UCSD-AML1 (cell line): Measurements from ENCODE around the gene KIR2DL3.
"Not testable (repeated sequence)": the region's sequence is repeated elsewhere in the genome, so short reads cannot be mapped to it uniquely, and the experiment has no call there.

Experiments
- DNase-seq: peaks from one replicate; lab custom pipeline; 2025; ENCODE audit not compliant: unreplicated experiment; lab: John Stamatoyannopoulos, UW

Gene KIR2DL3

GRCh38 chr19:54741950-54742349 lies 3.6 kb downstream of the KIR2DL3 start:
- not testable (repeated sequence) for DNase-seq

GRCh38 chr19:54744080-54744479 lies 5.8 kb downstream of the KIR2DL3 start:
- DNase-seq, result not testable (repeated sequence)

DNA sequence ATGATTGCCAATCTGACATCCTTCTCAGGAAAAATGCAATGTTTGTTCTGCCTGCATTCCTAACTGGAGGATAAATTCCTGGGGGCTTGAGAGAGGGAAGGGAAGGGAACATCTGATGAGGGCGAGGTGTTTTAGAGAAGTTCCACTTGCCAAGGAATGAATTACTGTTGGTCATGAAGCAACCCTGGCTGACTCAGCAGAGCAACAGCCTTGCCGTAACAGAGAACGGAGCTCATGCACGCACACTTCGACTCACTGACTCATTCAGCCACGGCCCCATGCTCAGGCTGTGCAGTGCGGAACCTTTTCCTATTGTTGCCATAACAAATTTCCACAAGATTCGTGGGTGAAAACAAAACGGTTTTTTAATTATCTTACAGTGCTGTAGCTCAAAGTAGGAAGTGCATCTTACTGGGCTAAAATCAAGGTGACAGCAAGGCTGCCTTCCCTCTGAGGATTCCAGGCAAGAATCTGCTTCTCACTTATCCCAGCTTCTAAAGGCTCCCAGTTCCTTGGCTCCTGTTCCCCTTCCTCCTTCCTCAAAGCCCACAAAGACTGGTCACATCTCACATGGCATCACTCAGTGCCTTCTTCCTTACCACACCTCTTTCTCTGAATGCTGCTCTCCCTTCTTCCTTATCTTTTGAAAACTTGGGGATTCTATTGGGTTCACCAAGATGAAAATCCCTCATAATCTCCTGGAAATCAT lies 9.5 kb downstream of the KIR2DL3 start:
- DNase-seq, result not testable (repeated sequence)

DNA sequence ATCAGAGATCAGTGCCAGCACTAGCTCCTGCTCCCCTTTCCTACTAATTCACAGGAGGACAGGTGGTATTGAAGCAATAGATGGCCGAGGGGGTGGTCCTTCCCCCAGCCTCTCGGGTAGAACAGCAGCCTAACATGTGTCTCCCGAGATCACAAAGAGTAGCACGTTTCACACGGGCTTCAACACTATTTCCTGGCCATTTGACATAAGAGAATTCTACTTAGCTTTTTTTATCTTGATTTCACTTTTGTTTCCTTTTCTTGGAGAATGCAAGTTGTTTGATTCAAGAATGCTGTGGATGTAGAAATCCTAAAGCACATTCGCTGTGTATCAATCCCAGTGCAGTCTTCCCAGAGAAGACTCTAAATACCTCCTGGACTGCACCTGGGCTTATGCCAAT lies 12.0 kb downstream of the KIR2DL3 start:
- not testable (repeated sequence) for DNase-seq

DNA sequence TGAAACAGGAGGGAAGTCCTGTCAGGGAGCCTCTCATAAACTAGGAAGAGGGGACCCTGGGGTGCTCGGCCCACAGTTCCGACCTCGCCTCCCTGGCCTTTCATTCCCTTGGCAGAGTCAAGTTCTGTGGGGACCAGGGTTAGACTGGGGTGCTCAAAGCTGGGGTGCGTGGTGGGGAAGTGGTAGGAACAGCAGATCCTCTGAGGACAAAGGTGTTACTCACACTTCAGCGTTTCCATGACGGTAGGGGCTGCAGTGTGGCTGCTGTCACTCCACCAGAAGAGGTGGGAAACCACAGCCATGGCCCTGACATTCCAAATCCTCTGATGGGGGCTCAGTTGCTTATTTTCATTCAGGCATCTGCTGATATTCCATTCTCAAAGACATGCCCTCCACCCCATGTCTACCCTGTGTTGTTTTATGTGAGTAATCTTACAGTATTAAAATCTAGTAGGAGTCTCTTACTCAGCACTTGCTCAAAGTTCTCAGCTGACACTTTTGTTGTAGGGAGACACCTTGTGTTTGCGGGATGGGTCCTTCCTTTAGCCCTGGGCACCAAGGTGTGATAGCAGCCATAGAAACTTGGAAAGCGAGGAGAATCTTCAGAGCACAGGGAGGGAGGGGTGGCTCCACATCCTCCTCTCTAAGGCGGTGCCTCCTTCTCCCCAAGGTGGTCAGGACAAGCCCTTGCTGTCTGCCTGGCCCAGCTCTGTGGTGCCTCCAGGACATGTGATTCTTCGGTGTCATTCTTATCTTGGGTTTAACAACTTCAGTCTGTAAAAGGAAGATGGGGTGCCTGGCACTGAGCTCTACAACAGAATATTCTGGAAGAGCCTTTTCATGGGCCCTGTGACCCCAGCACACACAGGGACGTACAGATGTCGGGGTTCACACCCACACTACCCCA lies 18.1 kb downstream of the KIR2DL3 start:
- not testable (repeated sequence) for DNase-seq

DNA sequence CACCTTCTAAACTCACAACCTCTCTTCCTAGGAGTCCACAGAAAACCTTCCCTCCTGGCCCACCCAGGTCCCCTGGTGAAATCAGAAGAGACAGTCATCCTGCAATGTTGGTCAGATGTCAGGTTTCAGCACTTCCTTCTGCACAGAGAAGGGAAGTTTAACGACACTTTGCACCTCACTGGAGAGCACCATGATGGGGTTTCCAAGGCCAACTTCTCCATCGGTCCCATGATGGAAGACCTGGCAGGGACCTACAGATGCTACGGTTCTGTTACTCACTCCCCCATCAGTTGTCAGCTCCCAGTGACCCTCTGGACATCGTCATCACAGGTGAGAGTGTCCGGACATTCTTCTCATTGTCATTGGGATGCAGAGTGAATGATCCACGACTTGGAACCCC lies 20.3 kb downstream of the KIR2DL3 start:
- not testable (repeated sequence) for DNase-seq

GRCh38 chr19:54764219-54764618 lies 25.9 kb downstream of the KIR2DL3 start:
- DNase-seq, result not testable (repeated sequence)

GRCh38 chr19:54766464-54766863 lies 28.2 kb downstream of the KIR2DL3 start:
- DNase-seq, result not testable (repeated sequence)

GRCh38 chr19:54769646-54770045 lies 31.3 kb downstream of the KIR2DL3 start, which contains the start of gene KIR2DL1:
KIR2DL1 (plus strand) TSS chr19:54769793; CDS start chr19:54769851, 58 bp downstream.
- DNase-seq, result not testable (repeated sequence)

GRCh38 chr19:54770511-54770910 lies 32.2 kb downstream of the KIR2DL3 start:
- DNase-seq, result not testable (repeated sequence)

DNA sequence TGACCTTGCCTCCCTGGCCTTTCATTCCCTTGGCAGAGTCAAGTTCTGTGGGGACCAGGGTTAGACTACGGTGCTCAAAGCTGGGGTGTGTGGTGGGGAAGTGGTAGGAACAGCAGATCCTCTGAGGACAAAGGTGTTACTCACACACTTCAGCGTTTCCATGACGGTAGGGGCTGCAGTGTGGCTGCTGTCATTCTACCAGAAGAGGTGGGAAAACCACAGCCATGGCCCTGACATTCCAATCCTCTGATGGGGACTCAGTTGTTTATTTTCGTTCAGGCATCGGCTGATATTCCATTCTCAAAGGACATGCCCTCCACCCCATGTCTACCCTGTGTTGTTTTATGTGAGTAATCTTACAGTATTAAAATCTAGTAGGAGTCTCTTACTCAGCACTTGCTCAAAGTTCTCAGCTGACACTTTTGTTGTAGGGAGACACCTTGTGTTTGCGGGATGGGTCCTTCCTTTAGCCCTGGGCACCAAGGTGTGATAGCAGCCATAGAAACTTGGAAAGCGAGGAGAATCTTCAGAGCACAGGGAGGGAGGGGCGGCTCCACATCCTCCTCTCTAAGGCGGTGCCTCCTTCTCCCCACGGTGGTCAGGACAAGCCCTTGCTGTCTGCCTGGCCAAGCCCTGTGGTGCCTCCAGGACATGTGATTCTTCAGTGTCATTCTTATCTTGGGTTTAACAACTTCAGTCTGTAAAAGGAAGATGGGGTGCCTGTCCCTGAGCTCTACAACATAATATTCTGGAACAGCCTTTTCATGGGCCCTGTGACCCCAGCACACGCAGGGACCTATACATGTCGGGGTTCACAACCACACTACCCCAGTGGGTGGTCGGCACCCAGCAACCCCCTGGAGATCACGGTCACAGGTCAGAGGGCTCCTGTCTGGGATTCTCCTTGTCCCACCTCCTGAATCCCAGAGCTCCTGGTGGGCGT lies 33.0 kb downstream of the KIR2DL3 start:
- not testable (repeated sequence) for DNase-seq

GRCh38 chr19:54772666-54773065 lies 34.4 kb downstream of the KIR2DL3 start:
- not testable (repeated sequence) for DNase-seq

- not testable (repeated sequence) for DNase-seq
Observed at GRCh38 chr19:54775095-54775815, 36.9 kb downstream of the KIR2DL3 start.

GRCh38 chr19:54775830-54776229 lies 37.5 kb downstream of the KIR2DL3 start:
- DNase-seq, result not testable (repeated sequence)

DNA sequence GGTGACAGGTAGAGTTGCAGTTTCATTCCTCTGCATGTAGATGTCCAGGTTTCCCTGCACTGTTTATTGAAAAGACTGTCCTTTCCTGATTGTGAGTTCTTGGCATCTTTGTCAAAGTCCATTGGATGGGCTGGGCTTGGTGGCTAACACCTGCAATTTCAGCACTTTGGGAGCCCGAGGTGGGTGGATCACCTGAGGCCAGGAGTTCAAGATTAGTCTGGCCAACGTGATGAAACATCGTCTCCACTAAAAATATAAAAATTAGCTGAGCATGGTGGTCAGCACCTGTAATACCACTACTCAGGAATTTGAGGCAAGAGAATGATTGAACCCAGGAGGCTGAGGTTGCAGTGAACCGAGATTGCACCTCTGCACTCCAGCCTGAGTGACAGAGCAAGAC lies 39.5 kb downstream of the KIR2DL3 start:
- not testable (repeated sequence) for DNase-seq

- DNase-seq, result not testable (repeated sequence)
Observed at GRCh38 chr19:54778896-54779295, 40.6 kb downstream of the KIR2DL3 start.

- not testable (repeated sequence) for DNase-seq
Observed at GRCh38 chr19:54782916-54783315, 44.6 kb downstream of the KIR2DL3 start.

GRCh38 chr19:54786091-54786723 lies 47.9 kb downstream of the KIR2DL3 start:
- DNase-seq, result not testable (repeated sequence)

DNA sequence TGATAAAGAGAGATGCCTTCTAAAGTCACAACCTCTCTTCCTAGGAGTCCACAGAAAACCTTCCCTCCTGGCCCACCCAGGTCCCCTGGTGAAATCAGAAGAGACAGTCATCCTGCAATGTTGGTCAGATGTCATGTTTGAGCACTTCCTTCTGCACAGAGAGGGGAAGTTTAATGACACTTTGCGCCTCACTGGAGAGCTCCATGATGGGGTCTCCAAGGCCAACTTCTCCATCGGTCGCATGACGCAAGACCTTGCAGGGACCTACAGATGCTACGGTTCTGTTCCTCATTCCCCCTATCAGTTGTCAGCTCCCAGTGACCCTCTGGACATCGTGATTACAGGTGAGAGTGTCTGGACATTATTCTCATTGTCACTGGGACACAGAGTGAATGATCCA lies 49.8 kb downstream of the KIR2DL3 start:
- not testable (repeated sequence) for DNase-seq
